Brain microvascular endothelial cell (primary cell): ENCODE data around the gene CEP57.
A peak's percentile ranks its signal among the peaks of the same experiment; 100 is the strongest.

Experiments
- DNase-seq: peaks from one replicate; pipeline ENCODE4 v3.0.0-alpha.2; 2020
- H3K27ac ChIP-seq: fragments of 250-450 bp; sonication (Bioruptor Pico); 2 replicates; pipeline ENCODE4 v1.5.1; 2020; ENCODE audit warnings: mild to moderate bottlenecking, moderate library complexity
- H3K27me3 ChIP-seq: fragments of 250-450 bp; sonication (Bioruptor Pico); replicated peaks from 2 replicates; pipeline ENCODE4 v1.5.1; 2020; ENCODE audit warnings: mild to moderate bottlenecking
- H3K36me3 ChIP-seq: fragments of 250-450 bp; sonication (Bioruptor Pico); replicated peaks from 2 replicates; pipeline ENCODE4 v1.5.1; 2020; ENCODE audit warnings: mild to moderate bottlenecking
- H3K4me3 ChIP-seq: 2 replicates; pipeline ENCODE4 v1.5.1; 2011; ENCODE audit warnings: low read depth, mild to moderate bottlenecking, control low read depth, low read length, moderate library complexity
- CTCF ChIP-seq: IDR thresholded peaks from 2 replicates; pipeline ENCODE4 v1.5.1; 2011; ENCODE audit warnings: low read depth, mild to moderate bottlenecking, moderate library complexity, low read length, control low read depth, inconsistent platforms; ENCODE audit errors: missing control alignments
- in situ Hi-C: cut with HindIII; loops from 2 replicates; pipeline ENCODE4 v1.10.0; 2017; ENCODE audit warnings: low sequenced_read_pairs, low pct_ligation_motif_present

Gene CEP57

GRCh38 chr11:95764267-95764898 is 25.9 kb upstream of the CEP57 start:
- TF ChIP-seq CTCF = peak; percentile 41
- H3K4me3 ChIP-seq = no peak overlapping the region
- in situ Hi-C loops = loop anchor here (25.0 kb wide), 1 partner anchor 602 kb away; no protein-coding TSS in a partner anchor
- no peak for DNase-seq
- H3K36me3 ChIP-seq = no peaks in the 10 kb centered on the region
- no peak overlapping the region for H3K27ac ChIP-seq
- no peaks in the 10 kb centered on the region for H3K27me3 ChIP-seq

GRCh38 chr11:95766701-95767100 is 23.6 kb upstream of the CEP57 start:
- in situ Hi-C loops = loop anchor here (25.0 kb wide), 1 partner anchor 604 kb away; no protein-coding TSS in a partner anchor
- Histone ChIP-seq H3K27ac (no peak overlapping the region), H3K4me3 (no peak overlapping the region), H3K27me3 (no peaks in the 10 kb centered on the region), H3K36me3 (peaks cover 6% of the 10 kb centered on the region)
- no peak for TF ChIP-seq CTCF
- DNase-seq = no peak

- in situ Hi-C loops = loop anchor here (25.0 kb wide), 1 partner anchor 605 kb away; no protein-coding TSS in a partner anchor
- peak; percentile 16 for DNase-seq
- no peak overlapping the region for H3K4me3 ChIP-seq
- no peak for TF ChIP-seq CTCF
- H3K27ac ChIP-seq = no peak overlapping the region
- no peaks in the 10 kb centered on the region for H3K27me3 ChIP-seq
- H3K36me3 ChIP-seq = peaks cover 6% of the 10 kb centered on the region
Observed at GRCh38 chr11:95767498-95767897, 22.8 kb upstream of the CEP57 start.

- H3K27ac ChIP-seq = no peak overlapping the region
- DNase-seq = no peak
- no peak for TF ChIP-seq CTCF
- H3K4me3 ChIP-seq = no peak overlapping the region
- H3K27me3 ChIP-seq = no peaks in the 10 kb centered on the region
- H3K36me3 ChIP-seq = peaks cover 6% of the 10 kb centered on the region
- in situ Hi-C loops = loop anchor here (25.0 kb wide), 1 partner anchor 606 kb away; no protein-coding TSS in a partner anchor
Observed at GRCh38 chr11:95768521-95768920, 21.8 kb upstream of the CEP57 start.

- H3K4me3 ChIP-seq = no peak overlapping the region
- H3K36me3 ChIP-seq = peaks cover 19% of the 10 kb centered on the region
- in situ Hi-C loops = no loop called here
- no peak overlapping the region for H3K27ac ChIP-seq
- no peaks in the 10 kb centered on the region for H3K27me3 ChIP-seq
- DNase-seq = no peak
- TF ChIP-seq CTCF = no peak
Observed at GRCh38 chr11:95776859-95777258, 13.4 kb upstream of the CEP57 start.

GRCh38 chr11:95778699-95779098 is 11.6 kb upstream of the CEP57 start:
- no peak for DNase-seq
- Histone ChIP-seq H3K36me3 (peaks cover 28% of the 10 kb centered on the region), H3K27ac (no peak overlapping the region), H3K27me3 (no peaks in the 10 kb centered on the region), H3K4me3 (no peak overlapping the region)
- no peak for TF ChIP-seq CTCF
- in situ Hi-C loops = no loop called here
